K562 (cell line): ENCODE measurements around the gene SLC35G2. TPM values are rescaled to one million over a fixed set of nuclear protein-coding genes. Genes with fewer than 3 reads are reported as not detected.

Source experiments
- ATAC-seq: fragments of 200-7000 bp; cut with Tn5 transposase; 3 replicates; pipeline ENCODE4 v1.9.1; 2020; ENCODE audit warnings: moderate library complexity
- BruUV-seq: library from RNA; stranded (reverse); fragments of 400-500 nt; replicated peaks from 2 replicates; lab custom pipeline; 2021; lab: Mats Ljungman, UMichigan
- CTCF ChIA-PET: fragments of 300-600 bp; formaldehyde crosslinking; extraction: SDS; loops from one replicate; lab custom pipeline; 2021; ENCODE audit warnings: low intra/inter-chr PET ratio; lab: Yijun Ruan, JAX
- POLR2A ChIA-PET: fragments of 300-600, 350-650 bp; sonication (Branson Sonifier 250); formaldehyde crosslinking; extraction: SDS; loops from one replicate; lab custom pipeline; 2021; ENCODE audit warnings: antibody characterized with exemption, inconsistent platforms; lab: Yijun Ruan, JAX
- DNase-seq, 4 experiments: peaks; one replicate each; pipeline versions ENCODE4 v3.0.0 to v3.0.0-alpha.2; 2011 to 2018; ENCODE audit warnings: low spot score in 3 of 4, mixed read lengths in 3 of 4; ENCODE audit errors: extremely low read depth in 1 of 4
- FAIRE-seq: peaks from 2 replicates; lab custom pipeline; 2011; peaks lifted over from hg19 to GRCh38; lab: Jason Lieb, UNC
- H2AFZ ChIP-seq: 2 replicates; pipeline ENCODE4 v1.6.0; 2011; ENCODE audit warnings: low read depth, low read length, control low read depth, inconsistent platforms
- H3K27ac ChIP-seq: fragments of 200-600 bp; 3 replicates; pipeline ENCODE4 v1.8.0; 2011; ENCODE audit warnings: low read depth, mild to moderate bottlenecking, control low read depth, inconsistent platforms, low read length, moderate library complexity, mixed read lengths; ENCODE audit errors: extremely low read depth
- H3K27me3 ChIP-seq, 2 experiments: fragments of 300-600 bp in 1 of 2; 2 replicates in 1 of 2; 3 replicates in 1 of 2; pipeline versions ENCODE4 v1.6.0 to v1.8.0; 2011; ENCODE audit warnings: inconsistent platforms in 2 of 2, low read length in 2 of 2, mild to moderate bottlenecking in 1 of 2, mixed read lengths in 1 of 2, moderate library complexity in 1 of 2; ENCODE audit not compliant: control insufficient read depth in 2 of 2, insufficient read depth in 2 of 2
- H3K36me3 ChIP-seq: fragments of 300-600 bp; 3 replicates; pipeline ENCODE4 v1.8.0; 2011; ENCODE audit warnings: mild to moderate bottlenecking, low read length, inconsistent platforms; ENCODE audit not compliant: control insufficient read depth, insufficient read depth
- H3K4me1 ChIP-seq, 2 experiments: fragments of 200-600 bp in 1 of 2; replicated peaks in 1 of 2; 2 replicates in 1 of 2; 3 replicates in 1 of 2; pipeline versions ENCODE4 v1.5.1 to v1.8.0; 2011; ENCODE audit warnings: inconsistent platforms in 2 of 2, low read length in 2 of 2, mild to moderate bottlenecking in 1 of 2, mixed read lengths in 1 of 2, moderate library complexity in 1 of 2; ENCODE audit not compliant: control insufficient read depth in 2 of 2, insufficient read depth in 2 of 2
- H3K4me2 ChIP-seq: 2 replicates; pipeline ENCODE4 v1.6.1; 2011; ENCODE audit warnings: low read length, control low read depth, inconsistent platforms, mixed read lengths; ENCODE audit not compliant: insufficient read depth
- H3K4me3 ChIP-seq: fragments of 200-600 bp; sonication (generic), shearing (Covaris generic); 2 replicates; pipeline ENCODE4 v1.5.1; 2016; ENCODE audit warnings: control low read depth, inconsistent platforms
- H3K79me2 ChIP-seq: fragments of 200-600 bp; 3 replicates; pipeline ENCODE4 v1.8.0; 2011; ENCODE audit warnings: low read length, inconsistent platforms; ENCODE audit not compliant: control insufficient read depth, insufficient read depth
- H3K9ac ChIP-seq, 2 experiments: 2 replicates each; pipeline versions ENCODE4 v1.6.0 to v1.6.1; 2011; ENCODE audit warnings: low read depth in 2 of 2, low read length in 2 of 2, control low read depth in 1 of 2, inconsistent platforms in 1 of 2, mild to moderate bottlenecking in 1 of 2, mixed read lengths in 1 of 2; ENCODE audit not compliant: insufficient read depth in 1 of 2
- H3K9me1 ChIP-seq: one replicate; pipeline ENCODE4 v1.6.0; 2011; ENCODE audit warnings: inconsistent platforms, mild to moderate bottlenecking, low read length, moderate library complexity; ENCODE audit not compliant: control insufficient read depth, insufficient read depth
- H3K9me3 ChIP-seq: replicated peaks from 2 replicates; pipeline ENCODE4 v1.5.1; 2011; ENCODE audit warnings: low read depth, low read length, inconsistent platforms; ENCODE audit not compliant: control insufficient read depth, insufficient read depth
- H4K20me1 ChIP-seq: replicated peaks from 2 replicates; pipeline ENCODE4 v1.6.1; 2011; ENCODE audit warnings: low read length, inconsistent platforms, mixed read lengths; ENCODE audit not compliant: control insufficient read depth, insufficient read depth
- CBX5 ChIP-seq: IDR thresholded peaks from 2 replicates; pipeline ENCODE4 v1.6.1; 2014; ENCODE audit warnings: low read depth, borderline replicate concordance
- HNRNPL ChIP-seq: fragments of 200-400 bp; formaldehyde crosslinking; IDR thresholded peaks from 2 replicates; pipeline ENCODE4 v1.6.1; 2017; ENCODE audit warnings: low read depth, mild to moderate bottlenecking, low read length
- POLR2AphosphoS5 ChIP-seq: IDR thresholded peaks from 2 replicates; pipeline ENCODE4 v1.6.1; 2011; ENCODE audit warnings: mild to moderate bottlenecking, low read depth, low read length, moderate library complexity; ENCODE audit not compliant: control insufficient read depth, insufficient read depth
- RFX5 ChIP-seq: IDR thresholded peaks from 2 replicates; pipeline ENCODE4 v1.6.1; 2011; ENCODE audit warnings: low read depth, mild to moderate bottlenecking, improper control_type of control experiment, low read length
- SIN3A ChIP-seq, 2 experiments: fragments of 150-350 bp in 1 of 2; IDR thresholded peaks; 2 replicates each; pipeline ENCODE4 v1.6.1; 2011 to 2016; ENCODE audit warnings: borderline replicate concordance in 2 of 2, low read depth in 2 of 2, low read length in 2 of 2, mild to moderate bottlenecking in 2 of 2, moderate library complexity in 2 of 2; ENCODE audit not compliant: control insufficient read depth in 1 of 2
- SMAD3 ChIP-seq: fragments of 450-650 bp; formaldehyde crosslinking; conservative IDR thresholded peaks from 2 replicates; pipeline ENCODE4 v1.4.0; 2020; ENCODE audit warnings: mild to moderate bottlenecking
- SMARCA5 ChIP-seq: fragments of 450-650 bp; IDR thresholded peaks from 2 replicates; pipeline ENCODE4 v1.6.1; 2016
- SPI1 ChIP-seq: IDR thresholded peaks from 2 replicates; pipeline ENCODE4 v1.6.1; 2011; ENCODE audit warnings: low read depth, low read length, control low read depth, borderline replicate concordance
- in situ Hi-C: fragments of 300-500 bp; cut with MboI; formaldehyde crosslinking; loops from 4 replicates; pipeline ENCODE4 v1.15.0; 2018; ENCODE audit warnings: inconsistent platforms, mixed read lengths
- intact Hi-C: fragments of 100-400 bp; cut with micrococcal nuclease; formaldehyde crosslinking; loops from 2 replicates; pipeline ENCODE4 v1.14.2; 2022
- polyA plus RNA-seq, 8 experiments: library from polyadenylated mRNA; depleted of rRNA in 4 of 8; stranded (reverse) in 5 of 8; unstranded in 3 of 8; fragments of >200 nt; fragmentation: Nextera tagmentation in 2 of 8; fragmentation: Illumina TruSeq in 1 of 8; extraction: Ambion mirVana in 2 of 8; extraction: Trizol in 1 of 8; gene quantifications; 2 replicates each; pipeline versions ENCODE4 v1.2.1 to v1.2.3, GENCODE V29; 2011 to 2014; ENCODE audit warnings: inconsistent platforms in 1 of 8, missing spikeins in 1 of 8
- total RNA-seq, 7 experiments: library from RNA; depleted of rRNA in 6 of 7; stranded (reverse); fragments of >200 nt in 6 of 7; fragmentation: Illumina TruSeq in 2 of 7; extraction: Trizol in 2 of 7; gene quantifications; 2 replicates each; pipeline versions ENCODE4 v1.2.1 to v1.2.3, GENCODE V29; 2011 to 2021; ENCODE audit warnings: low replicate concordance in 1 of 7
- TF ChIP-seq, protein P1 (sequence below): fragments of 150-350 bp; IDR thresholded peaks from 2 replicates; pipeline ENCODE4 v1.6.1; 2014; ENCODE audit warnings: low read depth, mild to moderate bottlenecking, low read length, borderline replicate concordance
- TF ChIP-seq, protein P2 (sequence below), 2 experiments: fragments of 450-650 bp in 1 of 2; sonication (generic) in 1 of 2; formaldehyde crosslinking in 1 of 2; IDR thresholded peaks in 1 of 2; conservative IDR thresholded peaks in 1 of 2; 2 replicates each; pipeline versions ENCODE4 v1.6.1 to v1.8.1; 2016 to 2023; ENCODE audit warnings: mild to moderate bottlenecking in 2 of 2, moderate library complexity in 2 of 2, inconsistent platforms in 1 of 2, missing genetic modification reagents in 1 of 2

Gene SLC35G2
- total and polyA plus RNA-seq, 9 of the 15 experiments (the other 6 are each of a cell fraction or from before 2014, with no cell fraction given) = 2.6 to 5.9 (median 3.2) TPM

DNA sequence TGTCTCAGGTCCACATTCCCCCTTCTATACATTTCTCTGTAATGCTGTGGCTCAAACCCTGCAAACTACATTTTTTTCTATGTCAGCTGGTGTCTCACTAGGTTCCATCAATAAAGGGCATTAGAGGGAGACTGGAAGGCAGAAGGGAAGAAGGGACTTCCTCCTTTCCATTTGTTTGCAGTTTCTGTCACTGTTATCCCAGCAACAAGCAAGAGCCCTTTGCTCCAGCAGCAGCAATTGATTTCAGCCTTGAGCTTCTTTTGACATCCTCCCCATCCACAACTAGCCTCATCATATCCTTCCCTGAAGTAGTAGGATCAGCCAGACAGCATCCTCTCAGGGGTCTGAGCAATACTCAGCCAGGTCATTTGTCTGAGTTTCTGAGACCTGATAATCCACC is 37.7 kb downstream of the SLC35G2 start:
- in situ Hi-C loops = no loop called here
- ATAC-seq (no peak), DNase-seq (no peak)
- no peak overlapping the region for H3K27ac ChIP-seq
- H3K4me3 ChIP-seq = no peak overlapping the region
- H3K4me1 ChIP-seq = peaks cover 0 to 8% of the 10 kb centered on the region in 2 experiments; a peak in 3 of 5 replicates
- no peaks in the 10 kb centered on the region for H3K9me3 ChIP-seq
- no peaks in the 10 kb centered on the region for H3K27me3 ChIP-seq
- no peak overlapping the region for H3K9ac ChIP-seq
- intact Hi-C loops = no loop called here
- H3K36me3 ChIP-seq = peaks cover 6% of the 10 kb centered on the region; the same call in 2 of the 3 replicates
- no TSS peak for BruUV-seq
- H4K20me1 ChIP-seq = no peaks in the 10 kb centered on the region
- no peaks in the 10 kb centered on the region for H3K9me1 ChIP-seq
- ChIA-PET POLR2A (no interaction called here), CTCF (no interaction called here)
- H3K4me2 ChIP-seq = no peak overlapping the region
- no peak for TF ChIP-seq POLR2AphosphoS5
- TF ChIP-seq SPI1 = peak; percentile 16; the same call in 1 of the 2 replicates
- TF ChIP-seq, all 486 proteins: peak for 1
- no peak overlapping the region for H2AFZ ChIP-seq
- no peak for FAIRE-seq
- peaks cover 63% of the 10 kb centered on the region for H3K79me2 ChIP-seq

DNA sequence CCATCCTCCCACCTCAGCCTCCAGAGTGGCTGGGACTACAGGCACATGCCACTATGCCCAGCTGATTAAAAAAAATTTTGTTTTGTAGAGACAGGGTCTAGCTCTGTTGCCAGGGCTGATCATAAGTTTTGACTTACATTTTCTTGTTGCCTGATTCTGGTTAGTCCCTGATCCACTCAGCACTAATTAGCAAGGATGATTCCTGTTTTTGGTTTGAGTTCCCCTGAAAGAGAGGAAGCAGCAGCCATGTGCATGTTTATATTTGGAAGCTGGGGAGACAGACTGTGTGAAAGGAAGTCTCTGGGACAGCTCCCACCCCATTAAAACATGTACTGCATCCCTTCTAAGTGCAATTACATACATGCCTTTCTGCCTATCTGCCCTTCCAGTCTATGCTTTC is 39.5 kb downstream of the SLC35G2 start:
- peaks cover 6% of the 10 kb centered on the region; the same call in 2 of the 3 replicates for H3K36me3 ChIP-seq
- H3K9me1 ChIP-seq = no peaks in the 10 kb centered on the region
- H4K20me1 ChIP-seq = no peaks in the 10 kb centered on the region; the same call in 1 of the 2 replicates
- TF ChIP-seq CBX5 (no peak), SIN3A (IDR thresholded peaks at IDR 0.05; ENCODE audit: borderline replicate concordance in 2 of 2, control insufficient read depth in 1 of 2, low read depth in 2 of 2, low read length in 2 of 2) (no peak), HNRNPL (no peak), SMAD3 (no peak), SMARCA5 (no peak), RFX5 (no peak)
- TF ChIP-seq, protein P1, sequence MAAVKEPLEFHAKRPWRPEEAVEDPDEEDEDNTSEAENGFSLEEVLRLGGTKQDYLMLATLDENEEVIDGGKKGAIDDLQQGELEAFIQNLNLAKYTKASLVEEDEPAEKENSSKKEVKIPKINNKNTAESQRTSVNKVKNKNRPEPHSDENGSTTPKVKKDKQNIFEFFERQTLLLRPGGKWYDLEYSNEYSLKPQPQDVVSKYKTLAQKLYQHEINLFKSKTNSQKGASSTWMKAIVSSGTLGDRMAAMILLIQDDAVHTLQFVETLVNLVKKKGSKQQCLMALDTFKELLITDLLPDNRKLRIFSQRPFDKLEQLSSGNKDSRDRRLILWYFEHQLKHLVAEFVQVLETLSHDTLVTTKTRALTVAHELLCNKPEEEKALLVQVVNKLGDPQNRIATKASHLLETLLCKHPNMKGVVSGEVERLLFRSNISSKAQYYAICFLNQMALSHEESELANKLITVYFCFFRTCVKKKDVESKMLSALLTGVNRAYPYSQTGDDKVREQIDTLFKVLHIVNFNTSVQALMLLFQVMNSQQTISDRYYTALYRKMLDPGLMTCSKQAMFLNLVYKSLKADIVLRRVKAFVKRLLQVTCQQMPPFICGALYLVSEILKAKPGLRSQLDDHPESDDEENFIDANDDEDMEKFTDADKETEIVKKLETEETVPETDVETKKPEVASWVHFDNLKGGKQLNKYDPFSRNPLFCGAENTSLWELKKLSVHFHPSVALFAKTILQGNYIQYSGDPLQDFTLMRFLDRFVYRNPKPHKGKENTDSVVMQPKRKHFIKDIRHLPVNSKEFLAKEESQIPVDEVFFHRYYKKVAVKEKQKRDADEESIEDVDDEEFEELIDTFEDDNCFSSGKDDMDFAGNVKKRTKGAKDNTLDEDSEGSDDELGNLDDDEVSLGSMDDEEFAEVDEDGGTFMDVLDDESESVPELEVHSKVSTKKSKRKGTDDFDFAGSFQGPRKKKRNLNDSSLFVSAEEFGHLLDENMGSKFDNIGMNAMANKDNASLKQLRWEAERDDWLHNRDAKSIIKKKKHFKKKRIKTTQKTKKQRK = no peak
- TF ChIP-seq, protein P2, sequence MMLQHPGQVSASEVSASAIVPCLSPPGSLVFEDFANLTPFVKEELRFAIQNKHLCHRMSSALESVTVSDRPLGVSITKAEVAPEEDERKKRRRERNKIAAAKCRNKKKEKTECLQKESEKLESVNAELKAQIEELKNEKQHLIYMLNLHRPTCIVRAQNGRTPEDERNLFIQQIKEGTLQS (IDR thresholded peaks at IDR 0.05) = no peak
- TF ChIP-seq, protein P2 (CRISPR knock-in tag; conservative IDR thresholded peaks at IDR 0.05) = no peak
- in situ Hi-C loops (no loop called here), intact Hi-C loops (no loop called here)
- POLR2A ChIA-PET = interaction anchor here (0.7 kb wide), 1 partner anchor 174 kb away, joined by 3 read pairs; no protein-coding TSS in a partner anchor
- H3K4me1 ChIP-seq = peaks cover 6 to 8% of the 10 kb centered on the region in 2 experiments; a peak in 4 of 5 replicates
- ATAC-seq = no peak
- no peak overlapping the region for H3K27ac ChIP-seq
- DNase-seq = no peak
- no peak overlapping the region for H3K9ac ChIP-seq
- CTCF ChIA-PET = no interaction called here
- peaks cover 78% of the 10 kb centered on the region for H3K79me2 ChIP-seq
- no peak for FAIRE-seq
- H3K4me2 ChIP-seq = no peak overlapping the region
- H3K9me3 ChIP-seq = no peaks in the 10 kb centered on the region
- no peak overlapping the region for H2AFZ ChIP-seq
- BruUV-seq = no TSS peak
- no peaks in the 10 kb centered on the region for H3K27me3 ChIP-seq
- H3K4me3 ChIP-seq = no peak overlapping the region
